ENCODE measurements around the gene MARCKSL1.
A peak's percentile ranks its signal among the peaks of the same experiment; 100 is the strongest.

MARCKSL1 gene

DNA sequence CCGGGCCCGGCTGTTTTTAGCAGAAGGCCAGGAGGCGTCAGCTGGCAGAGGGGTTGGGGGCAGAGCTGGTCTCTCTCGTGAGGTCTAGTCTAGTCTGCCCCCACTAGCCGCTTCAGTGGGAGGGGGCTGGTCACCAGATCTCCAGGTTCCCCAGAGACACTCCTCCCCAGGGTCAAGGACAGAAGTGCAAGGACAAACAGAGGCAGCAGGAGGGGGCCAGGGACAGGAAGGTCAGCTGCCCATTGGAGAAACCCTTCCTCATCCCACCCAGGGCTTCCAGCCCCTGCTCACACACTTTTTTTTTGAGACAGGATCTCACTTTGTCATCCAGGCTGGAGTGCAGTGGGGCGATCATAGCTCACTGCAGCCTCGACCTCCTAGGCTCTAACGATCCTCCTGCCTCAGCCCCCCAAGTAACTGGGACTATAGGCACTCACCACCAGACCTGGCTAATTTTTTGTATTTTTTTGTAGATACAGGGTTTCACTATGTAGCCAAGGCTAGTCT is 16.3 kb upstream of the MARCKSL1 start:
- DNase-seq = no peak

DNA sequence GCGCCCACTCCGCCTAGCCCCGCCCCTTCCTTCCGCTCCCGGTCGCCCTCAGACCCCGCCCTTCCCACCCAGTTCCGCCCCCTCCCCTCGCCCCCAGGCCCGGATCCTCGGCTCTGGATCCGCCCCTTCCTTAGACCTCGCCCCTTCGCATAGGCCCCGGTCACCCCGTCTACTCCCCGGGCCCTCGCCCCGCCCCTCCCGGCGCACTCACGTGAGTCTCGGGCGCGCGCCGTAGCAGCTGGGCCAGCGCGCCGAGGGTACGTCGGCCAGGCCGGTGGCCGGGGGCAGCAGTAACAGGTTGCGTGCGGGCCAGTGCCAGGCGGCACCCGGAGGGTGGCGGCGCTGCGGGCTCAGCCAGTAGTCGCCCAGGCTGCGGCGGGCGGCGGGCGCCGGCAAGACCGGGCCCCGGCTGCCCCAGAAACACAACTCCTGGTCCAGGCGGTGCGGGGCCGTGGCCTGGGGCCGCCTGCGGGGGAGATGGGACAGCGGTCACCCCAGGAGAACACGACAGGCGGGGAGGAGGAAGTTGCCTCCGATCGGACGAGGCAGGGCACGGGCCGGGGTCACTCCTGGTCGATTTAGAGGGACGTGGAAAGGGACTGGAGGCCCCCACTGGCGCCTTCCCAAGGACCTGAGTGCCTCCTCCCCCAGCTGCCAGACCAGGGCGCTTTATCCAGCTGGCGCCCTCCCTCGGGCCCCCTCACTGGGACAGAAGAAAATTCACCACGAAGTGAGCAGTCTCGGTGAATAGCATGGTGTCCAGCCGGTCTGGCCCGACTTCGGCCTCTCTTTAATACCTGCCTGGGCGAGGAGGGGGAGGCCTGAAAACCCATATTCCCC is 15.6 kb upstream of the MARCKSL1 start:
- peak; percentile 89 to 91 for DNase-seq

DNA sequence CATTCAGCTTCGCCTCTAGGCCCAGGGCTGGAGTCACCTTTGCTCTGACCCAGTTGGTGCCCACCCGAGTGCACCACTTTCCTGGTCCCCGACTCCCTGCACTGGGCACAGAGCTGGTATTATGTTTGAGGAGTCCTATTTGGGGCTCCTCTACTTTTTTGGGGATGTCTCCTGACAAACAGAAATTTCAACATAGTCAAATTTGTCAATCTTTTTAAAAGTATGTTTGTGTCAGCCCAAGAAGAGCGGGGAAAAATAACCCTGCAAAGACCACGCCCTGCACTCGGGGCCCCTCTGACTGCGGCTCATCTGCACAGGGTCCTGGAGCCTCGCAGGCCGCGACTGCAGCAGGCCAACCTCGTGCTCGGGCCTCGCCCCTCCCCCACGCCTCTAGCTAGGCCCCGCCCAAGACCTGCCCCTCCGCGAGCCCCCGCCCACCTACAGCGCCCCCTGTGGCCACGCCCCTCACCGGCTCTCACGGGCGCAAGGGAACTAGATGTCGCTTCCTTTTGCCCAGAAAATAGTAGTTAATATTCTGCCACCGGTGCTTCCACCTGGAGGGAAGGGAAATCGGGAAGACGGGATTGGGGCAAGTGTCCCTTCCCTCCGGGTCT is 14.9 kb upstream of the MARCKSL1 start:
- DNase-seq = peak; percentile 66 to 78

DNA sequence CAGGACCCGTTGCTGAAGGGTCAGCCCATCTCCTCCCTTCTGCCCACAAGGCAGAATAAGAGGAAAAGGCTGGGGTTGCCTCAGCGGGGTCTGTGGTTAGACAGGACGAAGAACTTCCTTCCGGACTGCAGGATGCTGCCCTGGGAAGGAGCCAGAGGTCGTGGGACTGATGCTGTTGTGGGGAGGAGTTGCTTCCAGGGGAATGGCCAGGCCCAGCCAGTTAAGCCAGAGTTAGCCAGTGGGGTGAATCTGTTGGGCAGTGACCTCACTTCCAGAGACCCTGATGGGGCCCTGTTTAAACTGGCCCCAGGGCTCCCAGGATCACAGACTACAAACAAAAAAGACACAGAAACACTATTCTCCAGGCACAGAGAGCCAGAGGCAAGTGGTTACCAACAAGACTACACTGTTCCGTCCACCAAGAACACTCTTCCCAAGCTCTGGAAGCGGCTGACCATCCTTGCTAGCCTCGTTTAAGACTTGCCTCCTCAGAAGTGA is 13.2 kb upstream of the MARCKSL1 start:
- no peak for DNase-seq

DNA sequence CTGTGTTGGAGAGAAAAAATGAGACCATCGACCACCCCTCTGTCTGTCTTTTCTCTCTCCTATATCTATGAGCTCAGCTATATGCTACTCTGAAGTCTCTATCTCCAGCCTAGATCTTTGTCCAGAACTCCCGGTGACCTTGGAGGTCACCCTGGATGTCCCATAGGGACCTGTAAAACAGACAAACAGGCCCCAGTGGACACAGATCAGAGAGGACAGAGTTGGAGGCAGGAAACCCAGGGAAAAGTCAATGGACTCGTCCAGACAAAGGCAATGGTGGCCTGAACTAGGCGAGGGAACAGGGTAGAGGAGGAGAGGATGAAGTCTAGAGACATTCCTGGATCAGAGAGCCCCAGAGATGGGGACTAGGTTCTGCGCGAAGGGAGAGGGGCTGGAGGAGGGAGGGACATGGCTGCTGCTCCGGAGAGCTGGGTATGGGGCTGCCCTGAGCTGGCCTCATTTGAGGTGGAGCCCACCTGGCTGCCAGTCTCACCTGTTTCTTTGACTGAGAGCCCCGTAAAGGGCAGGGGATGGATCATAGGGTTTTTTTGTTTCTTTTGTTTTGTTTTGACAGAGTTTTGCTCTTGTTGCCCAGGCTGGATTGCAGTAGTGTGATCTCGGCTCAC is 10.6 kb upstream of the MARCKSL1 start:
- no peak for DNase-seq

DNA sequence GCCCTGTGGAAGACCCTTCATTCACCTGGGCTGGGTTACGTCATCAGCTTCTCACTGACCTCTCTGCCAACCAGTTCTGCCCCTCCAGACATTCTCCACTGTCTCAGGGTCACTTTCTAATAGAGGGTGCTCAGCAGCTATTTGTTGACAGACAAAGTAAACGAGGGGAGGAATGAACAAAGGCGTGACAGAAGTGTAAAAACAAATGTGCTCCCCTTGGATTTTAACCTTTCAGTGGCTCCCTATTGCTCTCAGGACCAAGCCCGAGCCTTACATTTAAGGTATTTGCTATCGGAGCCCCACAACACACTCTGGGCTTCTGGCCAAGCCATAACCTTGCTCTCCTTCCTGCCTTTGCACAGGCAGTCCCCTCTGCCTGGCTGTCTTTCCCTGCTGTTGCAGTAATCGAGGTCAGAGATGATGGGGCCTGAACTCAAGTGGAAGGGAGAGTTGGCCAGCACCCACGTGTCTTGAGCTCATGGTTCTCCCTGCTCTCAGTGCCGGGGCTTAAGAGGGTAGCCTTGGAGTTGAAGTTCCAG is 9.3 kb upstream of the MARCKSL1 start:
- no peak for DNase-seq

DNA sequence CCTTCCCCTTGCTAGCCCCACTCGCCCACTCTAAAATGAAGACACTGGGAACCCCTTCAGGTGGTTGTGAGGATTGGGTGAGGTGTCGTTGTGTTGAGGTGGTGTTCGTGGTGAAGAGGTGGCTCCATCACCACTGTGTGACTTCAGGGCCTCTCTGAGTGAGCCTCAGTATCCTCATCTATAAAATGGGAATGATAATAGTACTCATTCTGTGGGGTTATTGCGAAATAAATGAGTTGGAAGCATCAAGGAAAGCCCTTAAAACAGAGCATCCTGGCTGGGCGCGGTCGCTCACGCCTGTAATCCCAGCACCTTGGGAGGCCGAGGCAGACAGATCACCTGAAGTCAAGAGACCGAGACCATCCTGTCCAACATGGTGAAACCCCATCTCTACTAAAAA is 6.7 kb upstream of the MARCKSL1 start:
- DNase-seq = no peak

DNA sequence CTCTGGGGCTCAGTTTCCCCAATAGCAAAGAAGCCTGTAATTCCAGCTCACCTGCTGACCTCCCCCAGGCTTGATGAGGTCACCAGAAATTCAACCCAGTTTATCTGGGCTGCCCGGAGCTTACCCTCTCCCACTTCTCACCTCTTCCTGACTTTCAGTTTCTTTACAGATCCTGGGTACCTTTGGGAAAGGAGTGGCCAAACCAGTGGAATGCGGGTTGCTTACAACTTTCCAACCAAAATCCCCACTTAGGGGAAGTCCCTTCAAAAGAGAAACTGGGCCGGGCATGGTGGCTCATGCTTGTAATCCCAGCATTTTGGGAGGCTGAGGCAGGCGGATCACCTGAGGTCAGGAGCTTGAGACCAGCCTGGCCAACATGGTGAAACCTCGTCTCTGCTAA is 5.9 kb upstream of the MARCKSL1 start:
- no peak for DNase-seq

DNA sequence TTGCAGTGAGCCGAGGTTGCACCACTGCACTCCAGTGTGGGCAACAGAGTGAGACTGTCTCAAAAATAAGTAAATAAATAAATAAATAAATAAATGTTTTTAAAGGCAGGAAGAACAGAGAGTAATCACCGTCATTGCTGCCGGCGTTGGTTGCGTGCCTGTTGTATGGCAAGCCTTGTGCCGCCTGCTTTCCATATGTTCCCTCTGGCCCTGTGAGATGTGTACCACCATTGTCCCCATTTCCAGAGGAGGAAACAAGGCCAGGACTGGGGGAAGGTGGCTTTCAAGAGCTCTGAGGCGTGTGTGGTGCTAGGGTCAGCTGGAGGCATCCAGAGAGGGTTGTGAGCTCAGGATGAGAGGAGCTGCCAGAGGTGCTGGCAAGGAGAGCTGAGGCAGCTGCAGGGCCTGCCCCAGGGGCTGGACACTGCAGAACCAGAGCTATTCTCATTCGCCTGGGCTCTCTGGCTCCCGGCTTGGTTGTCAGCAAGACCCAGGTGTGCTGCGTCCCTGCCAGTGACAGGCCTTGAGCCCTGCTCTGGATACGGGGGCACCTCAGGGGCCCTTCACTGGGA is 5.2 kb upstream of the MARCKSL1 start:
- DNase-seq = no peak

DNA sequence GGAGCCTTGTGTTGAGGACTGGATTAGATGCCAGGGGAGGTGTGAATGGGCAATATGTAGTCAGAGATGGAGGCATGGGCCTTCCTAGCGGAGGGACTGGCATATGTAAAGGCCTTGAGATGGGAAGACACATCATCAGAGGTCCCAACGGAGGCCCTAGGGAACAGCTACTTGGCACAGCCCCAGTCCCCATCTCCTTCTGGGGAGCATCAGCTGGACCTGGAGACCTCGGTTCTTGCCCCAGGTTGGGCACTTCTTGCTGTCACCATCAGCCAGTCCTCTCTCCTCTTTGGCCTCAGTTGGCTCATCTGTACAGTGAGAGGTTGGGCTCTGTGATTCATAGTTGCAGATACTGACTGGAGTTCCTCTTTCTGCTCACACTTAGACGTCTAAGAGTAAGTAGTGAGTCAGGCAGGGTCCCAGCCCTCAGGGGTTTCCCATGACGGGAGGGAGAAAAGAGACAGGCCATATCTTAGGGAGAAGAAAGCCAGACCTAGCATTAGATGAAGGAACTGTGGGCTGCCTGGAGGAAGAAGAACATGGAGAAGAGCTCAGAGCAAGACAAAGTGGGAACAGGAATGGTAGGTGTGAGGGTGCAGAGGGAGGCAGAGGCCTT is 3.4 kb upstream of the MARCKSL1 start:
- DNase-seq = no peak

DNA sequence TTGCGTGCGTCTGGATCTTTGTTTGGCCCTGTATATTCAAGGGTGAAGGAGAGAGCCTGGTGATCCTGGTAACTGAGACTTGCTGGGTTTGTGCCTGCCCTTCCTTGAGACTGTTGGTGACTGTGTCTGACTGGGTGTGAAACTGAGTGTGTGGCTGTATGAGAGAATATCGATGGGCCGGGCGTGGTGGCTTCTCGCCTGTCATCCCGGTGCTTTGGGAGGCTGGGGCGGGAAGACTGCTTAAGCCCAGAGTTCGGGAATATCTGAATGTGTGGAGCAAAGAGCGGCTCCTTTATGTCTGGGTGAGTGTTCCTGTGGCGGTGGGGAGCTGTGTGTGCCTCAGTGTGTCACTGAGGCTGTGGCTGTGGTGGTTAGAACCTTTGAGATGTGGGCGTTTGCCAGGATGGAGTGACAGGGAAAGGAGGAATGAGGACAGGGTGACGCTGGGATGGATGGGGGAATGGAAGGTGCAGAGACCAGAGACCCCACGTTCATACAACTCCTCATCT is 2.7 kb upstream of the MARCKSL1 start:
- no peak for DNase-seq

DNA sequence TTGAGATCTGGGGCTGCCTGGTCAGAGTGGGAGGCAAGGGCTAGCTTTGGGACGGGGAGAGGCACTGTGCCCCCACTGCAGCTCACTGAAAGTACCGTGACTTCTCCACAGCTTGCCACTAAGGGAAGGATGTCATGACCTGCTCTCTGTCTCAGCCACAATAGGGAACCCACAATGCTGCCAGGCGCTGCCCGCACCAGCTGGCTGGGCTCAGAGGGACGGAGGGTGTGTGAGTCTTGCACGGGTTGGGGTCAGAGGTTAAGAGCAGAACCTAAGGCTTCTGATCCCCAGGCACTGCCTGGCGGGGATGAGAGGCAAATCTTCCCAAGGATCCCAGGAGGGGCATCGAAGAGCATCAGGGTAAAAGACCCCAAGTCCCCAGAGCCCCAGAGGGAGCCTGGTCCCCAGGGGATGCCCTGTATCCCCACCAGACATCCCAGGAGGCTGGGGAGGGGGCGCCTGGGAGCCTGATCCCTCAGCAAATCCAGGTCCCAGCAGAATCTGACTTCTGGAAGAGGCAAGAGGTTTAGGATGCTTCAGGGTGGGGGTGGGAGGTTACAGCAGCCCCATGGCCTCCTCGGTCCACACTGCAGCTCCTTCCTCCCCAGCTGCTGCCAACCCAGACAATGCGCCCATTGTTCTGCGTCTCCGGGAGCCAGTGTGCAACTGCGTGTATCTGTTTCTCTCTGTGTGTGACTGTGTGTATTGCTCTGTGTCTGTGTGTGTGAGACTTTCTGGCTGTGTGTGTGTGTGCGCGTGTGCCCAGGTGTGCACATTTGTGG is 2.0 kb upstream of the MARCKSL1 start:
- DNase-seq = peak; percentile 86

DNA sequence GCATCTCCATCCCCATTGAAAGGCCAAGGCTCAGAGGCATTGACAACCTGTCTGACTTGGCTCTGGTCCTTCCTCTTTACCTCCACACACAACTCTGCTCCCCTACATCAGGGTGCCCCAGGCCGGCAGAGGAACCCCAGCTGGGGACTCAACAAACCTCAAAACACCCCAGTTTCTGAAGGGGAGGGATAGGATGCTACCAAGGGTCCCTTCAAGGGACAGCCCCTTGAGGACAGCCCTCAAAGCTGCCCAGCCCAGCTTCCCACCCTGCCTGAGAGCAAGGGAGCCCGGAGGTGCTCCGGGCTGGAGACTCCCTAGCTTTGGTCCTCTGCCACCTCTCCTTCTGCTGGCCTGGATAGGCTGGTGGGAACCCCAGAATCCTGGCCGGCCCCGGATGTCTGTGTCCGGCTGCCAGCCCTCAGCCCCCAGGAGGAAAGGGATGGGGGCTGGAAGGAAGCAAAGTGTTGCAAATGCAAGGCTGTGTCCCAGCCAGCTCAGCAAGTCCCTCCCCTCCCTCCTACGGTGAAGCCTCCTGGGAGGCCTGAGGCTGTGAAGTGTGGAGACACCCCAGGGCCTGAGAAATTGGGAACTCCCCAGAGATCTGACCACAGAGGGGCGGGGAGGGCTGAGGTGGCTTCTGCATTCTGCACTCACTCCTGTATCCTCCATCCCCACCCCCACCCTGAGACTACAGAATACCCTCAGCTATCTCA is 1.1 kb upstream of the MARCKSL1 start:
- no peak for DNase-seq

DNA sequence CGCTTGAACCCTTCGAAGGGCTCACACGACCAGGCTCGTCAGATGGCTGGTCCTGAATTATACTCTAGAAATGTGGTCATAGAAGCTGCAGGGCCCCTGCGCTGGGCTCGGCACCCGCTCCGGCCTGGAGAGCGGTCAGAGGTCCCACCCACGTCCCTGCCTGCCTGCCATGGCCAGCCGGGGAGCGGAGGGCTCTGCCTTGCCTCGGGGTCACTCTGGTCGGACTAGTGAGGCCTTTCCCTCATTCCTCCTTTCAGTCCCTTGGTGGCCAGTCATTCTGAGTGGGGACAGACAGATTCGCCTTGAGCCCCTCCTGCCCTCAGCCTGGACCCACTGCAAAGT is 529 bp upstream of the MARCKSL1 start:
- no peak for DNase-seq

DNA sequence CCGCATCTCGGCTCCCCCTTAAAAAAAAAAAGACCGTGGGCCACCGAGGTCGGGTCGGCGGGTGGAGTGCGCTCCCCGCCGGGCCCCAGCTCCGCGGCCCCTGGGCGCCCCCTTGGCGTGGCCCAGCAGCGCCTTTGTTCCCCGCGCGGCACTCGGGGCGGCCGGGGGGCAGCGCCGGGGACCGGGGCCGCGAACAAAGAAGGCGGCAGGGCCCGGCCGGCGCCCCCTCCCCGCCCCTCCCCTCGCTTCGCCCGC is 571 bp downstream of the MARCKSL1 start:
- no peak for DNase-seq

DNA sequence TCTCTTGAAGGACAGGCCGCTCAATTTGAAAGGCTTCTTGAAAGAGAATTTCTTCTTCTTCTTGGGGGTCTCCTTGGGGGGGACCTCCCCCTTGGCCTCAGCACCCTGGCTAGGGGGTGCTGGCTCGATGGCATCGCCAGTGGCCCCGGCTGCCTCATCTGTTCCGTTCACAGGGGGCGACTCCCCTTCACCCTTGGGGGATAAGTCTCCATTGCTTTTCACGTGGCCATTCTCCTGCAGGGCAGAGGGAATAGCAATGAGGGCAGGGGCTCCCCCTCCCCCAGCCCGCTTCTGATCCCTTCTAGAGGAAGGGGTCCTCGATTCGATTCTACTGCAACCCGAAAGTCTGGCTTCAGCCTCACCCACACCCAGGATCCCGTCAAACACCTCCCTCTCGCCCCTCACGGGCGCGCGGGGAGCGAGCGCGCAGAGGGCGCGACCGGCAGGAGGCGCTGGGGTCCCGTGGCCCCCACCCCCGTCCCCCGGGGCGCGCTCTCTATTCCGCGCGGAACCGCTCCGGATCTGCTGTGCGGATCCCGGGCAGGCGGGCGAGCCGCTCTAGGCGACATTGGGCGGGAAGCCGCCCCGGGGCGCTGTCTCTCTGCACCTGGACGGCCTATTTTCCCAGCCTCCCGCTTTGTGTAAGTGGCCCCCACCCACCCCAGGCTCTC is 1.0 kb downstream of the MARCKSL1 start:
- DNase-seq = peak in 1 of 2 donors; percentile 51

DNA sequence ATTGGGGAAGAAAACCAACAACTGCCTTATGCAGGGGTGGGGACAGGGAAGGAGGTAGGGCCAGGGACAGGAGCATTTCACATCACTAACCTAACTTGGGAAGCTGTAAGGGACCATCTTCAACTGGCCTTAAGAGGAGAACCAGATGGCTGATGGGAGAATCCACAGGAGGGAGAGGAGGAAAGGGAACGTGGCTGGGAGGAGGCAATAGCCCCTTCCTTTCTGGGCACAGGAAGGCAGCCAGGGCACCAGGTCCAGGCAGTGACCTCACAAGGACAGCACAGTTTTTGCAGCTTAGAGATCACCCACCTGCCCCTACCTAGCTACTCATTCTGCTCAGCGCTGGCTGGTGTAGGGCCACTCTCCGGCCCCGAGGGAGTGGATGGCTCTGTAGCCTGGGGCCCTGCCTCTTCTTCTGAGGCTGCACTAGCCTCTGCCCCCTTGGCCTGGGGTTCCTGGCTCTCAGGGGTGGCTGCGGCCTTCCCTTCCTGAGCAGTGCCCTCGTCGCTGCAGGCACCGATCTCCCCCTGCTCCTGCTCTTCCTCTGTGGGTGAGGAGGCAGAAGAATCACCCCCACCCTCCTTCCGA is 1.7 kb downstream of the MARCKSL1 start:
- DNase-seq = no peak

DNA sequence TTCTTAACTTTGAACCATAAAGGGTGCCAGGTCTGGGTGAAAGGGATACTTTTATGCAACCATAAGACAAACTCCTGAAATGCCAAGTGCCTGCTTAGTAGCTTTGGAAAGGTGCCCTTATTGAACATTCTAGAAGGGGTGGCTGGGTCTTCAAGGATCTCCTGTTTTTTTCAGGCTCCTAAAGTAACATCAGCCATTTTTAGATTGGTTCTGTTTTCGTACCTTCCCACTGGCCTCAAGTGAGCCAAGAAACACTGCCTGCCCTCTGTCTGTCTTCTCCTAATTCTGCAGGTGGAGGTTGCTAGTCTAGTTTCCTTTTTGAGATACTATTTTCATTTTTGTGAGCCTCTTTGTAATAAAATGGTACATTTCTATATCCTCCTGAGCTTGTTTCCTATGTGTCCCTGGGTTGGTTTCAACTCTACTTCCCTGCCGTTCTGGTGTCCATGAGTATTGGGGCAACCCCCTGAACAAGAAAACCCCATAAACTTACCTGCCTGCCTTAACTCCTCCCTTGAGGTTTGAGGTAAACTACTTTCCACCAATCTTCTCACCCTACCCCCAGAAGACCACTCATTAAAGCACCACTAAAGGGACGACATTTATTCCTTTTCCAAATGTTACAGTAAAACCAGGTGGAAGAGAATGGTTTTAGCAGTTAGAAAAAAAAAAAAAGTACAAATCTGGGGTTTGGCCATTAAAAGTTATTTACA is 2.6 kb downstream of the MARCKSL1 start:
- DNase-seq = no peak

DNA sequence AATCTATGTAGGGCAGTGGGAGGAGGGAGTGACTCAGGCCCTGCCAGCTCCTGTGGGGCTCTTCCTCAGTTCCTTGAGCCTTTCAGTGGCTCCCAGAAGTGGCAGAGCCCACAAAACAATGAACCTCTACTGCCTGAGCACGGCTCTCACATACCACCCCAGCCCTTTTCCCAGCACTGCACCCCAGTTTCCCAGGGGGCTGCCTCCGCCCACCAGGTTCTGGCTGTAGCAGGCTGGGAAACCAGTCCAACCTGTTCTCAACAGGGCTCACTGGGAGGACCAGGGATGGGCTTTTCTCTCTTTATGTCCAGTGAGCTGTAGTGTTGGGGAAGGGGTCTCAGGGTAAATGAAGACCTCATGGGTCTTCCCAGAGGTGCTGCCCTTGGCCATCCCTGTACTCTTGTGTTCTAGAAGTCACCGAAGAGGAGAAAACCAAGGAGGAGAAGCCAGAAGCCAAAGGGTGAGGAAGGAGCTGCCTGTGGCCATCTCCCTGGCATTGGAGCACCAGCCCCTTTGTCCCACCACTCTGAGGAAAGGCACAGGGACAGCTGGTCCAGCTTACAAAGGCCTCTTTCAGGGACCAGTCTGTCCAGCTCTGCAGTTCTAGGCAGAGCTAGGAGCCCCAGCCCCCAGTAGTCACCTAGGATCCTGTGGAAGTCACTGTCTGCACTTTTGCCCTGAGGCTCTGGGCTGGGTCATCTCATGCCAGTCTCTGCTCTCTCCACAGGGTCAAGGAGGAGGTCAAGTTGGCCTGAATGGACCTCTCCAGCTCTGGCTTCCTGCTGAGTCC is 3.5 kb downstream of the MARCKSL1 start:
- no peak for DNase-seq

All from hippocampal formation (tissue), 2 donors.